Fibroblast of lung (primary cell): Measurements from ENCODE around the gene NPHP1.

Experiments
- EZH2 ChIP-seq: IDR thresholded peaks from 2 replicates; pipeline ENCODE4 v1.5.1; 2012; ENCODE audit warnings: low read length, control low read depth, mild to moderate bottlenecking; ENCODE audit errors: missing control alignments
- TF ChIP-seq, protein P1 (sequence below), 2 donors: IDR thresholded peaks in 1 of 2; conservative IDR thresholded peaks in 1 of 2; 1 replicate in 1 of 2; 2 replicates in 1 of 2; pipeline ENCODE4 v1.5.1; 2011 to 2012; ENCODE audit warnings: low read length in 2 of 2, control low read depth in 1 of 2, inconsistent platforms in 1 of 2, low read depth in 1 of 2, mild to moderate bottlenecking in 1 of 2

DNA sequence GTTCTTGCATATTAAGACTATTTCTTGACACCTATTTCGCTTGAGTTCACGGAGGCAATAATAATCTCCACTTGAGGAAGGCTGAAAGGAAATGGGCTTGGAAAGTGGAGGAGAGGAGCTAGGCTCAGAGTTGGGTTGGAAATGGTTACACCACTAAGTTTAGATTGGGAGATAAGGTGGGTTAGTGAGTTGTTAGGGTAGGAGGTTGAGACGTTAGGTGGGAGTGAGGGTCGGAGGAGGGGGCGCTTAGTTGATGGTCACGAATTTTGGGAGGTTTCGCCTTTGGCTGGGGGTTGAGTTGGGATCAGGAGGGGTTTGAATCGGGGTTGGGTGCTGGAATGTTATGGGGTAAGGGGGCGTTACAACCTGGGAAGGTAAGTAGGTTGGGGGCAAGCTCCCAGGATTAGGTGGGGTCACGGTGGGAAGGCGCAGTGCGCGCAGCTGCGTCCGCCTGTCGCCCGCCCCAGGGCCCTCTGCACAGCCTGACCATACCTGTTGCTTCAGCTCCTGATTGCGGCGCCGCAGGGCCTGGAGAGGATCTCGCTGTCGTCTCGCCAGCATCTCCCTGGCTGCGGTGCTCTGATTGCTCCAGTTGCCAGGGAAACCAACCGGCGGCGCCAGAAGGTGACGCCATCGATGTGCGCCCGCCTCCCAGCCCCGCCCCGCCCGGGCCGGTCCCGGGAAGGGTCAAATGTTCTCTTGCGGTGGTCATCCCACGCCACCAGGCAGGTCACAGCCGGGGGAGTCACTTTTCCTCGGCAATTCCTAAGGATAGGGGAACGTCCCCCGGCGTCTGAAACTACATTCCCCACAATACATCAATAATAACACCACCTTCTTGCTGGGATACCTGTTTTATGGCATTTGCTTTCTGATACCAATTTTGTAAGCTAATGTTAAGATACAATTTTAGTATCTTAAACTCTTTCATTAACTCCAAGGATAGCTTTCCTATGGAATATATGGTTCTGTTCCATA lies at the start of gene NPHP1:
- TF ChIP-seq, protein P1, sequence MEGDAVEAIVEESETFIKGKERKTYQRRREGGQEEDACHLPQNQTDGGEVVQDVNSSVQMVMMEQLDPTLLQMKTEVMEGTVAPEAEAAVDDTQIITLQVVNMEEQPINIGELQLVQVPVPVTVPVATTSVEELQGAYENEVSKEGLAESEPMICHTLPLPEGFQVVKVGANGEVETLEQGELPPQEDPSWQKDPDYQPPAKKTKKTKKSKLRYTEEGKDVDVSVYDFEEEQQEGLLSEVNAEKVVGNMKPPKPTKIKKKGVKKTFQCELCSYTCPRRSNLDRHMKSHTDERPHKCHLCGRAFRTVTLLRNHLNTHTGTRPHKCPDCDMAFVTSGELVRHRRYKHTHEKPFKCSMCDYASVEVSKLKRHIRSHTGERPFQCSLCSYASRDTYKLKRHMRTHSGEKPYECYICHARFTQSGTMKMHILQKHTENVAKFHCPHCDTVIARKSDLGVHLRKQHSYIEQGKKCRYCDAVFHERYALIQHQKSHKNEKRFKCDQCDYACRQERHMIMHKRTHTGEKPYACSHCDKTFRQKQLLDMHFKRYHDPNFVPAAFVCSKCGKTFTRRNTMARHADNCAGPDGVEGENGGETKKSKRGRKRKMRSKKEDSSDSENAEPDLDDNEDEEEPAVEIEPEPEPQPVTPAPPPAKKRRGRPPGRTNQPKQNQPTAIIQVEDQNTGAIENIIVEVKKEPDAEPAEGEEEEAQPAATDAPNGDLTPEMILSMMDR (conservative IDR thresholded peaks at IDR 0.05 in 1 of 2, IDR thresholded peaks at IDR 0.05 in 1 of 2; ENCODE audit: low read depth in 1 of 2, low read length in 2 of 2): no peak
- TF ChIP-seq EZH2: no peak
